ENCODE measurements around the gene LOXL4. TPM values are rescaled to one million over a fixed set of nuclear protein-coding genes. Genes with fewer than 3 reads are reported as not detected.

LOXL4 gene
- total RNA-seq, 1 donor from 2014 or later: 5.4 TPM

DNA sequence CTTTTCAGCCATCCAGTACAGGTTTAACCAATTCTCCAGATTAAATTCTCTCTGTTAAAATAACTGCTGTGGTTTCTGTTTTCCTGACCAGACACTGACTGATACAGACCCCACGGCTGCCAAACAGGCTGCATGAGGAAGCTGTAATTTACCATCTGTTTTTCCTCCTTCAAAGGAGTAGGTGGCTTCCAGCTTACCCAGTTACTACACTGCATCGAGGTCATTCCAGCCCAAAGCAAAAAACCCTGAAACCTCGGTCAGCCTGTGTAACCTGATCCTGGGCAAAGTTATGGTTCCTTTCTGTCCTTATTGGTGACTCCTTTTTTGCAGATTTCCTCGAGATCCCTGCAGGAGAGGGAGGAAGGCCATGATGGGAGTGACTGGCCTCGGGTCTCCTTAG is 27.9 kb upstream of the LOXL4 start:
- no peak for DNase-seq (ENCODE audit: low read depth)
- H3K4me3 ChIP-seq (ENCODE audit: low read depth, low read length): no peak overlapping the region
- TF ChIP-seq, protein P1, sequence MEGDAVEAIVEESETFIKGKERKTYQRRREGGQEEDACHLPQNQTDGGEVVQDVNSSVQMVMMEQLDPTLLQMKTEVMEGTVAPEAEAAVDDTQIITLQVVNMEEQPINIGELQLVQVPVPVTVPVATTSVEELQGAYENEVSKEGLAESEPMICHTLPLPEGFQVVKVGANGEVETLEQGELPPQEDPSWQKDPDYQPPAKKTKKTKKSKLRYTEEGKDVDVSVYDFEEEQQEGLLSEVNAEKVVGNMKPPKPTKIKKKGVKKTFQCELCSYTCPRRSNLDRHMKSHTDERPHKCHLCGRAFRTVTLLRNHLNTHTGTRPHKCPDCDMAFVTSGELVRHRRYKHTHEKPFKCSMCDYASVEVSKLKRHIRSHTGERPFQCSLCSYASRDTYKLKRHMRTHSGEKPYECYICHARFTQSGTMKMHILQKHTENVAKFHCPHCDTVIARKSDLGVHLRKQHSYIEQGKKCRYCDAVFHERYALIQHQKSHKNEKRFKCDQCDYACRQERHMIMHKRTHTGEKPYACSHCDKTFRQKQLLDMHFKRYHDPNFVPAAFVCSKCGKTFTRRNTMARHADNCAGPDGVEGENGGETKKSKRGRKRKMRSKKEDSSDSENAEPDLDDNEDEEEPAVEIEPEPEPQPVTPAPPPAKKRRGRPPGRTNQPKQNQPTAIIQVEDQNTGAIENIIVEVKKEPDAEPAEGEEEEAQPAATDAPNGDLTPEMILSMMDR (conservative IDR thresholded peaks at IDR 0.05; ENCODE audit: low read depth, low read length): no peak

DNA sequence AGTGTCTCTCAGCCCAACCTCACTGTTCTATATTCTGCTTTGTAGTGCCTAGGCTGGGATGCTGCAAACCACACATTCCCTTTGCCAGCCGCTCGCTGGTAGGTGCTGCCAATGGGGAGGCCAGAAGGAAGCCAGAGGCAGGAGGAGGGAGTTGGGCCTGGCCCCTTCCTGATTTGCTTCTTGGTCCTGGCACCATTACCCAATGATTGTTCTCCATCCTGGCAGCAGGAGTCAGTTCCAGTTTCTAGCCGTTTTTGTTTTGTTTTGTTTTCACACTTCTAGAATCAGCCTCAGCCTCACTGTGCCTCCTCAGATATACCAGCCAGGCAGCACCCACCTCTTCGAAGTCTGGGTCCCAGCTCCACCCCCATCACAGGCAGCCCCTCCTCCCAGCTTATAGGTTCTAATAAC is 27.4 kb upstream of the LOXL4 start:
- H3K4me3 ChIP-seq (ENCODE audit: low read depth, low read length): no peak overlapping the region
- no peak for DNase-seq (ENCODE audit: low read depth)
- TF ChIP-seq, protein P1 (conservative IDR thresholded peaks at IDR 0.05; ENCODE audit: low read depth, low read length): no peak

DNA sequence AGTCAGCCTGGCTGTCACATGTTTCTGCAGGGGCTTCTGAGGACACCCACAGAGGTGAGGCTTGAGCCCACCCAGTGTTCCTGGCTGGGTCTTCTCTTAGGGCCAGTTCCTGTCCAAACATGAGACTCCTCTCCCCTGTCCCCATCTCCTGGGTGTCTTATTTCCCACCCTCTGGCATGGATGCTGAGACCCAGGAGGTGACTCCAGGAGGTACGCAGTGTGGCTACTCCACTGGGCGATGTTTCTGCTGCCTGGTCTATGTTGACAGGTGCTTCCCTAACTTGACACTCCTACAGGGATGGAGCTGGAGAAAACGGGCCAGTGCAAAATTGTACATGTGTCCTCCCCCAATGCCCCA is 26.3 kb upstream of the LOXL4 start:
- DNase-seq (ENCODE audit: low read depth): no peak
- no peak overlapping the region for H3K4me3 ChIP-seq (ENCODE audit: low read depth, low read length)
- TF ChIP-seq, protein P1 (conservative IDR thresholded peaks at IDR 0.05; ENCODE audit: low read depth, low read length): no peak

DNA sequence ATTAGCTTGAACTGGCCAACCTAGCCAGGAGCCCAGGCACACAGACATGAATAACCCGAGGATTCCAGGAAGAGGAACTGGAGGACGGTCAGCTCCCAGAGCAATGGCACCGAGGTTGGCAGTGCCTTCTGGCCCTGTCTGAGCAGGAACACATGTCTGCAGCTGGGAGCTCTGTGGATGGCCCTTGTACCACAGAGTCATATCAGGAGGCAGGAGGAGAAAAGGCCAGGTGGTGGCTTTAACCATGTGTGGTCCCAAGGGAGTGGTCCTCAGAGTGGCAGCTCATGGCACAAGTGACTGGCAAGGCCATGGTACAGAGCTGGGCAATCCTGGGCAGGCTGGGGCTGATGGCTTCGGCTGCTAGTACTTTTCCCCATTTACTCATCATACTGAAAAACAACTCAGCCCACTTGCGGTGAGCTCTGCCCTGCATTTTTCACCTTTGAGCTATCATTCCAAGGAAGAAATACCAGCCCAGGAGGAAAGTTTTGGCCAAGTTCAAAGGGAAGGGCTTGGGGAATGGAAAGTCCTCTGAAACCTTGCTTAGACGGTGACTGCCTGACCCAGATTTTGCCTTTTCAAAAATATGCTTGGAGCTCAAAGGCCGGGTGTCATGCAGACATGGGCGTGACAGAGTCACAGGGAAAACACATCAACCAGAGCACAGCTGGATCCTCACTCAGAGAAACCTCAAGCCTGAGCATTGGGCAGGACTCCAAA is 25.7 kb upstream of the LOXL4 start:
- no peak overlapping the region for H3K4me3 ChIP-seq (ENCODE audit: low read depth, low read length)
- TF ChIP-seq, protein P1 (conservative IDR thresholded peaks at IDR 0.05; ENCODE audit: low read depth, low read length): no peak
- DNase-seq (ENCODE audit: low read depth): no peak

DNA sequence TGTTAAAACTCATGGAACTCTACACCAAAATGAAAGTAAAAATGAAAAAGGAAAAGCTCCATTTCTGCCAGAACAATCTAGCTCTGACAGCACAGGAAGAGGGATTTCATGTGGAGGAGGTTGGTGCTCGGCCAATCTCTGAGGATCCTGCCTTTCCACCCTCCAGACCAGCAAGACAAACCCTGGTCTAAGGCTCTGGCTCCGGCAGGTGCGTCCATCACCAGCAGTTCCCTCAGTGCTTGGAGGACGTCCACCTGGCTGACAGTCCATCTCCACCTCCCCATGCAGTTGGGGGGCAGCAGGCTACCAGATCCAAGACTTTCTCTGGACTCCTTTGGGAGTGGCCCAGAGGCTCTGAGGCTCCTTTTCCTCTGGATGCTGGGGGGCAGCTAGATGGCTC is 25.0 kb upstream of the LOXL4 start:
- no peak overlapping the region for H3K4me3 ChIP-seq (ENCODE audit: low read depth, low read length)
- TF ChIP-seq, protein P1 (conservative IDR thresholded peaks at IDR 0.05; ENCODE audit: low read depth, low read length): no peak
- DNase-seq (ENCODE audit: low read depth): no peak

DNA sequence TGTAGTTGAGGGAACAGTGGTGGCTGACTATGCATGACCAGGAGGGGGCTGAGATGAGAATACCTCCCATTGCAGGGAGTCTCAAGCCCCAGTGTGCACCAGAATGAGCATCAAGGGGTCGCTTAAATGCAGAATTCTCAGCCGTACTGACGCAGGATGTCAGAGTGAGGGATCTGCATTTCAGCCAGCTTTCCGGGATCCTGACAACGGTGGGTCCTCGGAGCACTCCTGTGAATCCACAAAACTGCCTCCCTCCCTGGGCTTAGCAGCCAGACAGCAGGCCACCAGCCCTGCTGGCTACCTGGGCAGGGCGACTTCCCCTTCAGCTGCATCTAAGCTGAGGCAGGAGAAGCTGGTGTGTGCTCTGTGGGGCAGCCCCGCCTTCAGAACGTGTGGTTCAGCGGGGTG is 21.8 kb upstream of the LOXL4 start:
- TF ChIP-seq, protein P1 (conservative IDR thresholded peaks at IDR 0.05; ENCODE audit: low read depth, low read length): no peak
- no peak for DNase-seq (ENCODE audit: low read depth)
- H3K4me3 ChIP-seq (ENCODE audit: low read depth, low read length): no peak overlapping the region

DNA sequence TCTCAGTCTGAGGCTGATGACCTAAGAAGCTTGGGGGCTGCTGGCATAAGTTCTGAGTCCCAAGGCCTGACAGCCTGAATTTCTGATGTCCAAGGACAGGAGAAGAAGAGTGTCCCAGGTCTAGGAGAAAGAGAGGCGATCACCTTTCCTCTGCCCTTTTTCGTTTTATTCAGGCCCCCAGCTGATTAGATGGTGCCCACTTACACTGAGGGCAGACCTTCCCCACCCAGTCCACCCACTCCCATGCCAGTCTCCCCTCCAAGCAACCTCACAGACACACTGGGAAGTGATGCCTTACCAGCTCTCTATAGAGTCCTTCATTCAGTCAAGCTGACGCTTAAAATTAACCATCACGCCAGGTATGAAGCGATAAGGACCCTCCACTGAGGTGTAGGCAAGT is 19.3 kb upstream of the LOXL4 start:
- TF ChIP-seq, protein P1 (conservative IDR thresholded peaks at IDR 0.05; ENCODE audit: low read depth, low read length): no peak
- H3K4me3 ChIP-seq (ENCODE audit: low read depth, low read length): no peak overlapping the region
- no peak for DNase-seq (ENCODE audit: low read depth)

Measured in epithelial cell of proximal tubule (primary cell).